ENCODE measurements around the gene NCBP2.

The NCBP2 gene

DNA sequence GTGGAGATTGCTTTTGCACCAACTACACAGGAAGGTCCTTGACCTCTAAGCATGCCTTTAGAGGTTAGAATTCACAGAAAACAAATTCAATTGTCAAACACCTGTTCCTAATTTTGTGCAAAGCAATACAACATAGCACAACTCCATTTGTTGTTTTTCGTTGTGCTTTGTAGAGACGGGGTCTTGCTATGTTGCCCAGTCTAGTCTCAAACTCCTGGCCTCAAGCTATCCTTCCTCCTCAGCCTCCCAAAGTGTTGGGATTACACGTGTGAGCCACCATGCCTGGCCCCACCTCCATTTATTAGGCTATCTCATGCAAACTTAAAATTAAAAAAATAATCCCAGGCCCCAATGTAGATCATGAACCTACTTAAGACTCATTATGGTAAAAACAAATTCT lies 6.0 kb downstream of the NCBP2 start:
- DNase-seq = no peak

DNA sequence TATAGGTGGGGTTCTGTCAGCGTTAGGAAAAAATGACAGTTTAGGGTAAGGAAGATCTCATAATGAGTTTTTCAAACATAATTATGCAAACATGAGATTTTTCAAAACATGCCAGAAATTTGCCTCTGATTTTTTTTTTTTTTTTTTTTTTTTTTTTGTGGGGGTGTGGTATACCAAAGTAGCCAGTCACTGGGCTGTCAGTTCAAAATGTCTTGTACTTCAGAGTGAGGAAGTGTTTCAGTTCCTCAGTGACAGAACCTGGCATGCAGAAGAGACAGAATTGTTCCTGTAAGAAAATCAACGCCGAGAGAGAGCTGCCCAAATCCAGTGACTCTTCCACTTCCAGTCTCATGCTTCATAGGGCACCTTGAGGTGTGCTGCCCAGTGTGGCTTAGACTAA lies 9.7 kb downstream of the NCBP2 start:
- no peak for DNase-seq

DNA sequence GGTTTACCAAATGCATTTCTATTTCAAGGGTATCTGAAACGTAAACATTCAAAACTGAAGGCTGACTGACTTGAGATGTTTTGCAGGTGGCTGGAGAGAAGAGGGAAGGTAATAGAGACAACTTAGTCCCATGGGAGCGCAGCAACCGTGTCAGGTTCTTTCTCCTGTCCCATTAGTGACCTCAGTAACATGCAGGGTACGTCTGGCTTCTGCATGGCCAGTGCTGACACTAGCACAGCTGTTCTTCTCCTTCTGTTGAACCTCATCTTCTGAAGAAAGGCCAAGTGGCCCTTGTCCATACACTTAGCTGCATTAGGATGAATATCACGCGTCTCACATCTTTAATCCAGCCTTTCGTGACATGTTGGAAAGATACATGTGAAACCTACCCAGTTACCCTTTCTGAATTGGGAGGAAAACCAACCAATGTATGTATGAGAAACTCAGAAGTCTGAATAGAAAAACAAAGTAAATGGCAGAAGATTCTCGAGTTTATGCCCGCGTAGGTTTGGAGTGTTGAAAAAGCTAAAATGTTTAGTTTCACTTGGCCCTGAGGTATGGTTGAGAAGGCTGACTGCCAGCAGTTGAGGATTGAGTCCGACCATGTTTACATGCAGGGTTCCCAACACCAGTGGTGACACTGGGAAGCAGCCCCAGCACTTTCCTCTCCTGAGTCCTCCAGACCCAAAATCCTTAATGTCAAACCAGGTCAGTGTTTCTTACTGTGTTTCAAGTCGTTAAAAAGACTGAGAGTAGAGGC lies 10.3 kb downstream of the NCBP2 start:
- no peak for DNase-seq

DNA sequence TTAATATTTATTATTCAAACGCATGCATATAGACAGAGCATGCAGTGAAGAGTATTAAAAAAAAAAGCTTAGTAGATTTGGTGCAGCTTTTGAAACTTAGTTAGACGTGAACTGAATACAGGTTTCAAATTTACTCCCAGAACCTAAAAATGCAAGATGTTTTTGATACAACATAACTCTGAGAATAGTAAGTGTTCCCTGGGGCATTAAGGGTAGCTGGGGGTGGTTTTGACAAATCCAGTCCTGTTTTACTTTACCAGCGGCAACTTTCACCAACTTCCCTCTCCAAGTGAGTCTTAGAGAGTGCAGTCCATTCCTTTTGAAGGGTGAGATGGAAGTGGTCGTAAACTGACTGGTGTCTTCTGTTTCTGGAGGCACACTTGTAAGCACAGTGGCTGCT lies 11.2 kb downstream of the NCBP2 start:
- no peak for DNase-seq

GRCh38 chr3:196927571-196928453 lies 14.5 kb downstream of the NCBP2 start:
- DNase-seq = no peak

DNA sequence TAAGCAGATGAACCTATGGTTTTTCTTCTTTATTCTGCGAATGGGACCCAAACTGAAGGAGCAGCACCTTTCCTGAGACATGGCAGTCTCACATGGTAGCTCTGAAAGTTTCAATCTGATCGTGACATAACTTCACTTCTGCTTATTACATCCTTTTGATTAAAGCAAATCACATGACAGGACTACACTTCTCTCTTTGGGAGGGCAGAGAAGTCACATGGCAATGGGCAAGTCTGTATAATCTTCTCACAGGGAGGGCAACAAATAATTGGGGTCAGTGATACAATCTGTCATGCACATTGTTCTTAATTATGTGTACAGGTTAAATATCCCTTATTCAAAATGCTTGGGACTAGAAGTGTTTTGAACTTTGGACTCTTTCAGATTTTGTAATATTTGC lies 21.6 kb downstream of the NCBP2 start:
- no peak for DNase-seq

- DNase-seq = no peak
Observed at GRCh38 chr3:196918968-196919367, 23.4 kb downstream of the NCBP2 start.

DNA sequence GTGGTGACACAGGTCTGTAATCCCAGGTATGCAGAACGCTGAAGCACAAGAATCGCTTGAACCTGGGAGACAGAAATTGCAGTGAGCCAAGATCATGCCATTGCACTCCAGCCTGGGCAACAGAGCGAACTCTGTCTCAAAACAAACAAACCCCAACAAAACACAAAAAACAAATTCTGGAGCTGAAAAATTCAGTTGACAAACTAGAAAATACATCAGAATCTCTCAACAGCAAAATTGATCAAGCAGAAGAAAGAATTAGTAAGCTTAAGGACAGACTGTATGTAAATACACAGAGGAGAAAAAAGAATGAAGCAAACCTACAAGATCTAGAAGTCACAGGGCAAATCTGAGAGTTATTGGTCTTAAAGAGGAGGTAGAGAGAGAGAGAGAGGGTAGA lies 25.3 kb downstream of the NCBP2 start:
- DNase-seq = no peak

DNA sequence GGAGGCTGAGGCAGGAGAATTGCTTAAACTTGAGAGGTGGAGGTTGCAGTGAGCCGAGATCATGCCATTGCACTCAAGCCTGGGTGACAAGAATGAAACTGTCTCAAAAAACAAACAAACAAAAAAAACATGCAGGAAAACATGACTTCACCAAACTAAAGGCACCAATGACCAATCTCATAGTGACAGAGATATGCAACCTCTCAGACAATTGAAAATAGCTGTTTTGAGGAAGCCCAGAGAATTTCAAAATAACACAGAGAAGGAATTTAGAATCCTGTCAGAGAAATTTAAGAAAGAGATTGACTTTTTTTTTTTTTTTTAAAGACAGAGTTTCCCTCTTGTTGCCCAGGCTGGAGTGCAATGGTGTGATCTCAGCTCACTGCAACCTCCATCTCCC lies 26.1 kb downstream of the NCBP2 start:
- DNase-seq = no peak

GRCh38 chr3:196915375-196915774 lies 27.0 kb downstream of the NCBP2 start:
- DNase-seq = no peak

DNA sequence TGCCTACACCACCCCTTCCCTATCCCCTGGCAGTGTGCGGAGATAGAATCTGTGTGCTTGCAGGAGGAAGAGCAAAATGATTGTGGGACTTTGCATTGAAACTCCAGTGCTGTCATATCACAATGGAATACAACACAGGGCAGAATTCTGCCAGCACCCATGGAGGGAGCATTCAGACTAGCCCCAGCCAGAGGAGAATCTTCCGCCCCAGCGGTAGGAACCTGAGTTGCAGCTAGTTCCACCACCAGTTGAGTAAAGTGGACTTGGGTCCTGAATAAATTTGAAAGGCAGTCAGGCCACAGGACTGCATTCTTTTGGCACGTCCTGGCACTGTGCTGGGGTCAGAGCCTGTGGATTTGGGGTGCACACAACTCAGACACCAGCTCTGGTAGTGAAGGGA lies 27.5 kb downstream of the NCBP2 start:
- no peak for DNase-seq

- DNase-seq = no peak
Observed at GRCh38 chr3:196903740-196904139, 38.6 kb downstream of the NCBP2 start.

DNA sequence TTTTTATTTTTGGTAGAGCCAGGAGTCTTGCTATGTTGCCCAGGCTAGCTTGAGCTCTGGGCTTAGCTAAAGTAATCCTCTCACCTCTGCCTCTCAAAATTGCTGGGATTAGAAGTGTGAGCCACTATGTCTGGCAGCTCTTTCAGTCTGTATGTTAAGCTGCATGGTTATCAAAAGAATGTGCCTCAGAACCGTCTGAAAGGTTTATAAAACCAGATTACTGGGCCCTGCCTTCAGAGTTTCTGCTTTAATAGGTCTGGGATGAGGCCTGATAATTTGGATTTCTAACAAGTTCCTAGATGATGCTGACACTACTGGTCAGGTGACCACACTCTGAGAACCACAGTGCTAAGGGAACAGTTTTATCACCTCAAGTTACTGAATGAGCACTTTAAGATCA lies 40.0 kb downstream of the NCBP2 start:
- DNase-seq = no peak

DNA sequence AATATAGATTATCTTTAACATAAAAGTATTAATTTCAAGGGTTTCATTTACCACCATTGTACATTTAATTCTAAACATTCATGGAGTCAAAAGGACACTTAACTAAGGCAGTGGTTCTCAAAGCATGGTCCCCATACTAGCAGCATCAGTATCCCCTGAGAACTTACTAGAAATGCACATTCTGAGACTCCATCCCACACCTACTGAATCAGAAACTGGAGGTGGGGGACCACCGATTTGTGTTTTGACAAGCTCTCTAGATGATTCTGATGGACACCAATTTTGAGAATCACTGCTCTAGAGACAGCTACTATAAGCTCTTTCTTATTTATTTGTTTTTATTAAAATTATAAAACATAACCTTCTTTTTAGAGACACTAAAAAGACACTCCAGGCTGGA lies 40.6 kb downstream of the NCBP2 start:
- no peak for DNase-seq

GRCh38 chr3:196896229-196896628 lies 46.1 kb downstream of the NCBP2 start:
- no peak for DNase-seq

DNA sequence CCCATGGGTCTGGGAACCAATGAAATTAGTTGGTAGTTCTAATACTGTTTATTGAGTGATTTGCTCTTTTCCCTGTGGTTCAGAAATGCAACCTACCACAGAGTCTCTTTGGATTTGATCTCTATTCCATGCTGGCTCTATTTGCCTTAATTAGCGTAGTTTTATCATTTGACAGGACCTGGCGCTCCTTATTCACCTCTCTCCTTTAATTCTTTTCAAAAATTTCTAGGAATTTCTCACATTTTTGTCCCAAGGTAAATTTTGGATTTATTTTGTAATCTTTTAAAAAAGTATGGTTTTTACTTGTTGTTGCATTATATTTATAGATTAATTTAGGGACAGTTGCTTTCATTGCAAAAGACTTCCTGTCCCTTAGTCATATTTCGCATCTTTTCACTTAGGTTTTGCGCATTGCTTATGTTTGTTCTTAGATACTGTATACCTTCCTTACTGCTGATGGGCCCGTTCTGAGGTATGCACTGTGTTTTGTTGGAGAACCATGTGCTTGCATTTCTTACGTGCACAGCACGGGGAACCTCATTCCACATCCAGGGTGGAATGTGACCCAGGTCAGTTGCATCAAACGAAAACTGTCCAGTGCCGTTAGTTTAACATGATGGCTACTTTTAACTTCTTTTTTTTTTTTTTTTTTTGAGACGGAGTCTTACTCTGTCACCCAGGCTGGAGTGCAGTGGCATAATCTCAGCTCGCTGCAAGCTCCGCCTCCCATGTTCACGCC lies 47.6 kb downstream of the NCBP2 start:
- no peak for DNase-seq

DNA sequence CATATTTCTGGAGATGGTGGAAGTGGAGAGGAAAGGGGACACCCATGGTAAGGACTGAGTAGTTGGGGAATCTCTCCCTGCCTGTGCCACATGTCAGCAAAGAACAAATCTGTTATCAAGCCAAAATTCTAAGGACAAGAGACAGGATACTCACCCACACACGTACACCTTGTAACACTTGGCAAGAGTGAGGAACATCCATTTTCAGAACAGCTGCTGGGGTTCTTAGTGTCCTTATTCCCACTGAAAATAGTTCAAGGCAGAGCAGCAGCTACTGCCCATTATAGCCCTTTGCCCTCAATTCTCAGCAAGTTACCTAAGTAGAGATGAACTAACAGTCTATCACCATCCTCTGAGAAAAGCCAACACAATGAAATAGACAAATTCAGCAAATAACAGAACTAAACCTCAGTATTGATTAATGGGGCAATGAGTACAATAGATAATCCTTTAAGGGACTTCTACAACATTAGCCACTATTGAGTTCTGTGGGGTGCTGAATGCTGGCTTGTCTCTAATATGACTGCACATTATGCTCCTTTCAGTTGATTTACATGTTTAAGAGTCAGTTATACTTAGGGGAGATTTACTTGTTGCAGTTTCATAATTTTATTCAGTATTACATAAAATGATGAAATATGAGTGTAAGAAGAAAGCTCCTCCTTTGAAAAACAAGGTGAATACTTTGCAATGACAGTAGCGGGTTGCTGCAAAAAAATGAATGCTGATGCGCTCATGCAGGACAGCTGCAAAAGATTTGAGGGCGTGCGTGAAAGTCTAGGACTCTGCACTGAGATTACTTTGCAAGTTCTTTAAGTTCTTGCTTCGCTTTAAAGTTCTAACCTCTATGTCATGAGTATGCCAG lies 52.3 kb downstream of the NCBP2 start:
- DNase-seq = no peak

GRCh38 chr3:196886144-196886543 lies 56.2 kb downstream of the NCBP2 start:
- DNase-seq = no peak
